H1 (cell line): ENCODE data around the gene CYP51A1. TPM values are rescaled to one million over a fixed set of nuclear protein-coding genes. Genes with fewer than 3 reads are reported as not detected.

Source experiments
- CTCF ChIA-PET: fragments of 300-600 bp; sonication (Branson Sonifier 250); formaldehyde crosslinking; loops from one replicate; lab custom pipeline; 2021; ENCODE audit not compliant: partially characterized antibody; lab: Charles Lee
- POLR2A ChIA-PET: fragments of 300-600 bp; sonication (Branson Sonifier 250); formaldehyde crosslinking; loops from one replicate; lab custom pipeline; 2021; ENCODE audit warnings: inconsistent platforms; ENCODE audit not compliant: partially characterized antibody; lab: Charles Lee
- DNase-seq, 2 experiments: peaks; one replicate each; pipeline versions ENCODE4 v3.0.0 to v3.0.0-alpha.2; 2010 to 2022; ENCODE audit warnings: low spot score in 2 of 2, low read depth in 1 of 2, mixed read lengths in 1 of 2
- FAIRE-seq: peaks from 2 replicates; lab custom pipeline; 2011; peaks lifted over from hg19 to GRCh38; lab: Jason Lieb, UNC
- H2AFZ ChIP-seq: 2 replicates; pipeline ENCODE4 v1.8.1; 2012; ENCODE audit warnings: low read length, inconsistent platforms
- H2AK5ac ChIP-seq: 2 replicates; pipeline ENCODE4 v1.6.1; 2013; ENCODE audit warnings: low read depth, low read length
- H2BK120ac ChIP-seq: replicated peaks from 2 replicates; pipeline ENCODE3; 2013; ENCODE audit warnings: low read depth, low read length, inconsistent platforms
- H2BK12ac ChIP-seq: 2 replicates; pipeline ENCODE4 v1.6.1; 2013; ENCODE audit warnings: low read depth, low read length
- H2BK15ac ChIP-seq: 2 replicates; pipeline ENCODE4 v1.6.1; 2013; ENCODE audit warnings: low read length
- H2BK20ac ChIP-seq: 2 replicates; pipeline ENCODE4 v1.6.1; 2013; ENCODE audit warnings: low read length
- H2BK5ac ChIP-seq: 2 replicates; pipeline ENCODE4 v1.6.1; 2013; ENCODE audit warnings: low read depth, low read length
- H3K14ac ChIP-seq: 2 replicates; pipeline ENCODE4 v1.6.1; 2013; ENCODE audit warnings: inconsistent platforms; ENCODE audit not compliant: insufficient read length
- H3K18ac ChIP-seq: 2 replicates; pipeline ENCODE4 v1.6.1; 2013; ENCODE audit warnings: low read length; ENCODE audit errors: extremely low read depth
- H3K23ac ChIP-seq: 2 replicates; pipeline ENCODE4 v1.6.1; 2013; ENCODE audit warnings: inconsistent platforms; ENCODE audit not compliant: insufficient read length
- H3K23me2 ChIP-seq: 2 replicates; pipeline ENCODE4 v1.6.1; 2013; ENCODE audit warnings: low read depth, low read length
- H3K27ac ChIP-seq: 2 replicates; pipeline ENCODE4 v1.6.1; 2011; ENCODE audit warnings: low read depth, low read length, inconsistent platforms
- H3K27me3 ChIP-seq, 4 experiments: replicated peaks in 1 of 4; 1 replicate in 1 of 4; 2 replicates in 3 of 4; pipeline versions ENCODE4 v1.6.1 to v1.8.1; 2011 to 2013; ENCODE audit warnings: low read length in 3 of 4, mild to moderate bottlenecking in 3 of 4, inconsistent platforms in 2 of 4, mixed read lengths in 2 of 4, moderate library complexity in 1 of 4; ENCODE audit not compliant: control insufficient read depth in 3 of 4, insufficient read depth in 3 of 4; ENCODE audit errors: extremely low read depth in 1 of 4
- H3K36me3 ChIP-seq, 4 experiments: 2 replicates each; pipeline versions ENCODE4 v1.6.1 to v1.8.1; 2011 to 2013; ENCODE audit warnings: mild to moderate bottlenecking in 4 of 4, low read length in 3 of 4, moderate library complexity in 2 of 4, control low read depth in 1 of 4, inconsistent platforms in 1 of 4; ENCODE audit not compliant: insufficient read depth in 4 of 4, control insufficient read depth in 2 of 4
- H3K4ac ChIP-seq: replicated peaks from 2 replicates; pipeline ENCODE3; 2013; ENCODE audit warnings: low read length, low read depth, mixed read lengths, inconsistent platforms; ENCODE audit not compliant: insufficient read length
- H3K4me1 ChIP-seq, 4 experiments: replicated peaks in 1 of 4; 1 replicate in 1 of 4; 2 replicates in 3 of 4; pipeline versions ENCODE4 v1.6.1 to v1.8.1; 2011 to 2013; ENCODE audit warnings: low read length in 3 of 4, inconsistent platforms in 2 of 4, mixed read lengths in 1 of 4; ENCODE audit not compliant: insufficient read depth in 4 of 4, control insufficient read depth in 3 of 4
- H3K4me2 ChIP-seq, 2 experiments: 2 replicates each; pipeline versions ENCODE4 v1.6.1 to v1.8.1; 2011 to 2013; ENCODE audit warnings: low read depth in 2 of 2, low read length in 2 of 2, control low read depth in 1 of 2, inconsistent platforms in 1 of 2, mild to moderate bottlenecking in 1 of 2; ENCODE audit not compliant: insufficient read depth in 1 of 2
- H3K4me3 ChIP-seq, 4 experiments: fragments of 200-600, 300-600 bp in 1 of 4; sonication (generic), shearing (Covaris generic), sonication (Bioruptor Twin) in 1 of 4; 2 replicates each; pipeline versions ENCODE4 v1.5.1 to v1.8.1; 2011 to 2016; ENCODE audit warnings: low read length in 4 of 4, low read depth in 3 of 4, control low read depth in 2 of 4, inconsistent platforms in 2 of 4, mild to moderate bottlenecking in 2 of 4, mixed read lengths in 1 of 4, moderate library complexity in 1 of 4; ENCODE audit not compliant: insufficient read depth in 2 of 4; ENCODE audit errors: extremely low read depth in 1 of 4
- H3K56ac ChIP-seq: replicated peaks from 2 replicates; pipeline ENCODE3; 2013; ENCODE audit warnings: low read depth, mild to moderate bottlenecking, mixed read lengths, low read length, inconsistent platforms; ENCODE audit not compliant: insufficient read length
- H3K79me1 ChIP-seq: 2 replicates; pipeline ENCODE4 v1.6.1; 2013; ENCODE audit warnings: low read depth, low read length, control low read depth
- H3K79me2 ChIP-seq, 2 experiments: 2 replicates each; pipeline versions ENCODE4 v1.6.1 to v1.8.1; 2012 to 2013; ENCODE audit warnings: low read length in 2 of 2, mild to moderate bottlenecking in 2 of 2, inconsistent platforms in 1 of 2; ENCODE audit not compliant: insufficient read depth in 2 of 2, control insufficient read depth in 1 of 2
- H3K9ac ChIP-seq, 4 experiments: replicated peaks in 1 of 4; 1 replicate in 1 of 4; 2 replicates in 3 of 4; pipeline versions ENCODE4 v1.6.1 to v1.8.1; 2011 to 2013; ENCODE audit warnings: low read depth in 3 of 4, low read length in 3 of 4, control low read depth in 2 of 4, mild to moderate bottlenecking in 2 of 4, moderate library complexity in 2 of 4, inconsistent platforms in 1 of 4; ENCODE audit errors: extremely low read depth in 1 of 4
- H3K9me3 ChIP-seq, 2 experiments: 2 replicates each; pipeline versions ENCODE4 v1.6.1 to v1.8.1; 2012 to 2013; ENCODE audit warnings: mild to moderate bottlenecking in 2 of 2, moderate library complexity in 2 of 2, control low read depth in 1 of 2, inconsistent platforms in 1 of 2, low read depth in 1 of 2, low read length in 1 of 2, mixed read lengths in 1 of 2; ENCODE audit not compliant: insufficient read depth in 2 of 2
- H4K20me1 ChIP-seq, 2 experiments: replicated peaks in 1 of 2; 2 replicates each; pipeline versions ENCODE3 to v1.8.1; 2011 to 2013; ENCODE audit warnings: inconsistent platforms in 2 of 2, low read length in 2 of 2, mild to moderate bottlenecking in 1 of 2; ENCODE audit not compliant: insufficient read depth in 2 of 2, control insufficient read depth in 1 of 2
- H4K5ac ChIP-seq: 2 replicates; pipeline ENCODE4 v1.6.1; 2013; ENCODE audit warnings: low read length, low read depth, mixed read lengths, inconsistent platforms; ENCODE audit not compliant: insufficient read length
- H4K8ac ChIP-seq: 2 replicates; pipeline ENCODE4 v1.8.0; 2013; ENCODE audit warnings: mild to moderate bottlenecking, moderate library complexity, low read length, inconsistent platforms; ENCODE audit not compliant: insufficient read depth; ENCODE audit errors: extremely low read depth
- H4K91ac ChIP-seq: replicated peaks from 2 replicates; pipeline ENCODE3; 2013; ENCODE audit warnings: low read length, mixed read lengths, inconsistent platforms; ENCODE audit not compliant: insufficient read length
- CBX8 ChIP-seq: fragments of 300-800, 300-1000 bp; sonication (generic); IDR thresholded peaks from 2 replicates; pipeline ENCODE4 v1.7.1; 2016; ENCODE audit warnings: low read depth, low read length, borderline replicate concordance
- FOSL1 ChIP-seq: IDR thresholded peaks from 2 replicates; pipeline ENCODE4 v1.6.1; 2011; ENCODE audit warnings: mild to moderate bottlenecking, low read depth, low read length, moderate library complexity; ENCODE audit not compliant: insufficient read depth
- KDM1A ChIP-seq: fragments of 200-600, 300-600 bp; sonication (generic); IDR thresholded peaks from 2 replicates; pipeline ENCODE4 v1.7.1; 2016; ENCODE audit warnings: mild to moderate bottlenecking, low read length, borderline replicate concordance
- KDM5A ChIP-seq: fragments of 200-600 bp; IDR thresholded peaks from 2 replicates; pipeline ENCODE4 v1.7.1; 2012; ENCODE audit warnings: mild to moderate bottlenecking, low read length, inconsistent platforms, mixed read lengths
- RXRA ChIP-seq: IDR thresholded peaks from 2 replicates; pipeline ENCODE4 v1.6.1; 2011; ENCODE audit warnings: low read depth, mild to moderate bottlenecking, low read length, moderate library complexity; ENCODE audit not compliant: insufficient read depth
- SIN3A ChIP-seq, 2 experiments: IDR thresholded peaks in 1 of 2; conservative IDR thresholded peaks in 1 of 2; 2 replicates each; pipeline ENCODE4 v1.6.1; 2011 to 2012; ENCODE audit warnings: low read length in 2 of 2, improper control_type of control experiment in 1 of 2, low read depth in 1 of 2, mild to moderate bottlenecking in 1 of 2
- SP4 ChIP-seq: IDR thresholded peaks from 2 replicates; pipeline ENCODE4 v1.6.1; 2012; ENCODE audit warnings: low read length, inconsistent platforms
- TCF12 ChIP-seq: IDR thresholded peaks from 2 replicates; pipeline ENCODE4 v1.6.1; 2011; ENCODE audit warnings: low read depth, mild to moderate bottlenecking, low read length
- ZNF274 ChIP-seq: IDR thresholded peaks from 2 replicates; pipeline ENCODE4 v1.7.0; 2012; ENCODE audit warnings: low read length, borderline replicate concordance; ENCODE audit errors: extremely low read depth
- WGBS, 2 experiments: shearing (Covaris generic) in 1 of 2; methylation state at CpG; one replicate each; pipeline versions ENCODE4 v1.1.6 to v1.1.7; 2013 to 2015; ENCODE audit warnings: low lambda C conversion rate in 2 of 2, mixed read lengths in 2 of 2, inconsistent platforms in 1 of 2, low coverage in 1 of 2, missing lambda C conversion rate in 1 of 2; ENCODE audit not compliant: insufficient replicate concordance in 2 of 2, insufficient coverage in 1 of 2, insufficient read length in 1 of 2; ENCODE audit errors: extremely low coverage in 1 of 2, missing lambda C conversion rate in 1 of 2; 5-methylcytosine and 5-hydroxymethylcytosine counted together
- polyA plus RNA-seq, 7 experiments: library from polyadenylated mRNA; depleted of rRNA in 3 of 7; stranded (reverse) in 5 of 7; unstranded in 2 of 7; fragments of >200 nt in 5 of 7; fragments of 200-250 nt in 2 of 7; gene quantifications; 1 replicate in 5 of 7; 2 replicates in 1 of 7; 4 replicates in 1 of 7; pipeline versions ENCODE4 v1.2.1 to v1.2.3, GENCODE V29; 2011 to 2013; ENCODE audit warnings: missing spikeins in 2 of 7, mixed read lengths in 2 of 7
- total RNA-seq: library from RNA; stranded (reverse); fragmentation: NEBNext Ultra II Directional; extraction: Animal tissue kit (Norgen Biotek cat#: 25700); gene quantifications from 2 replicates; pipeline ENCODE4 v1.2.1, GENCODE V29; 2021

Gene CYP51A1
- total and polyA plus RNA-seq, 2 of the 8 experiments (the other 6 are each of a cell fraction or from before 2014, with no cell fraction given): 9.8 to 111 TPM

- Histone ChIP-seq H3K27ac (no peak overlapping the region), H3K36me3 (peaks cover 4 to 20% (median 6%) of the 10 kb centered on the region in 4 experiments; a peak in 7 of 8 replicates), H4K8ac (no peak overlapping the region), H3K56ac (no peak overlapping the region), H2AK5ac (no peak overlapping the region), H3K18ac (no peak overlapping the region), H4K5ac (no peak overlapping the region), H2BK12ac (no peak overlapping the region), H3K14ac (no peak overlapping the region), H3K4me2 (no peak overlapping the region), H3K4ac (no peak overlapping the region), H3K79me1 (no peaks in the 10 kb centered on the region), H3K23me2 (no peaks in the 10 kb centered on the region), H3K23ac (no peak overlapping the region), H3K4me1 (no peaks in the 10 kb centered on the region), H3K9me3 (no peaks in the 10 kb centered on the region), H4K91ac (no peak overlapping the region), H3K9ac (no peak overlapping the region), H2BK20ac (no peak overlapping the region), H3K4me3 (no peak overlapping the region), H3K27me3 (no peaks in the 10 kb centered on the region), H2BK120ac (no peak overlapping the region), H2AFZ (no peak overlapping the region), H2BK15ac (no peak overlapping the region), H2BK5ac (no peak overlapping the region), H3K79me2 (no peaks in the 10 kb centered on the region), H4K20me1 (no peaks in the 10 kb centered on the region)
- no peak for TF ChIP-seq FOSL1
- no peak for TF ChIP-seq TCF12
- no peak for TF ChIP-seq SP4
- TF ChIP-seq KDM1A: no peak
- TF ChIP-seq KDM5A: no peak
- no peak for TF ChIP-seq RXRA
- no peak for TF ChIP-seq CBX8
- TF ChIP-seq ZNF274: no peak
- TF ChIP-seq SIN3A (conservative IDR thresholded peaks at IDR 0.05 in 1 of 2, IDR thresholded peaks at IDR 0.05 in 1 of 2; ENCODE audit: low read depth in 1 of 2, low read length in 2 of 2): no peak
- ChIA-PET POLR2A (no interaction called here), CTCF (interaction anchor here (0.6 to 1.2 kb wide), 2 partner anchors 71 to 198 kb away, joined by 3 read pairs; no protein-coding TSS in a partner anchor)
- 91% methylated on average over 8 of the region's 8 CpGs; no CpG with 5 or more reads in 1 of the 2 experiments for WGBS, 2 experiments
- no peak for FAIRE-seq
- no peak for DNase-seq
These were observed 25.5 kb downstream of the CYP51A1 start for GRCh38 chr7:92108821-92109220.
